ENCODE results near the gene AEN. TPM values are rescaled to one million over a fixed set of nuclear protein-coding genes. Genes with fewer than 3 reads are reported as not detected.

AEN gene
- total and polyA plus RNA-seq, 2 of the 8 experiments (the other 6 are each of a cell fraction or from before 2014, with no cell fraction given): 112 to 122 TPM

GRCh38 chr15:88636050-88636449 lies 14.9 kb downstream of the AEN start:
- Histone ChIP-seq H2BK5ac (ENCODE audit: low read depth, low read length) (peak overlapping the region; percentile 32; the same call in 1 of the 2 replicates), H3K56ac (replicated peaks; ENCODE audit: insufficient read length, low read depth, low read length) (no peak overlapping the region), H3K79me2 (ENCODE audit: control insufficient read depth in 1 of 2, insufficient read depth in 2 of 2, low read length in 2 of 2) (no peaks in the 10 kb centered on the region), H3K18ac (ENCODE audit: extremely low read depth, low read length) (no peak overlapping the region), H3K4ac (replicated peaks; ENCODE audit: insufficient read length, low read depth, low read length) (no peak overlapping the region), H2BK15ac (ENCODE audit: low read length) (no peak overlapping the region), H3K4me3 (ENCODE audit: extremely low read depth in 1 of 4, insufficient read depth in 2 of 4, low read depth in 3 of 4, low read length in 4 of 4) (no peak overlapping the region), H2BK120ac (replicated peaks; ENCODE audit: low read depth, low read length) (no peak overlapping the region), H2BK12ac (ENCODE audit: low read depth, low read length) (no peak overlapping the region), H4K8ac (ENCODE audit: extremely low read depth, insufficient read depth, low read length) (0 out of 2 replicates have a peak overlapping the region, but pooled peaks have one; percentile 46), H3K23me2 (ENCODE audit: low read depth, low read length) (no peaks in the 10 kb centered on the region), H3K9me3 (ENCODE audit: insufficient read depth in 2 of 2, low read depth in 1 of 2, low read length in 1 of 2) (no peaks in the 10 kb centered on the region), H3K14ac (ENCODE audit: insufficient read length) (no peak overlapping the region), H2BK20ac (ENCODE audit: low read length) (no peak overlapping the region), H4K5ac (ENCODE audit: insufficient read length, low read depth, low read length) (no peak overlapping the region), H3K79me1 (ENCODE audit: low read depth, low read length) (peaks cover 7% of the 10 kb centered on the region; the same call in 1 of the 2 replicates), H3K23ac (ENCODE audit: insufficient read length) (no peak overlapping the region), H3K36me3 (ENCODE audit: control insufficient read depth in 2 of 4, insufficient read depth in 4 of 4, low read length in 3 of 4) (peaks cover 10 to 33% (median 13%) of the 10 kb centered on the region in 4 experiments), H2AFZ (ENCODE audit: low read length) (no peak overlapping the region), H3K4me1 (replicated peaks in 1 of 4; ENCODE audit: control insufficient read depth in 3 of 4, insufficient read depth in 4 of 4, low read length in 3 of 4) (peaks cover 5 to 19% (median 16%) of the 10 kb centered on the region in 4 experiments), H3K27me3 (replicated peaks in 1 of 4; ENCODE audit: control insufficient read depth in 3 of 4, extremely low read depth in 1 of 4, insufficient read depth in 3 of 4, low read length in 3 of 4) (no peaks in the 10 kb centered on the region), H3K4me2 (ENCODE audit: insufficient read depth in 1 of 2, low read depth in 2 of 2, low read length in 2 of 2) (no peak overlapping the region; a peak in 1 of 4 replicates), H4K91ac (replicated peaks; ENCODE audit: insufficient read length, low read length) (no peak overlapping the region), H3K9ac (replicated peaks in 1 of 4; ENCODE audit: extremely low read depth in 1 of 4, low read depth in 3 of 4, low read length in 3 of 4) (no peak overlapping the region), H4K20me1 (replicated peaks in 1 of 2; ENCODE audit: control insufficient read depth in 1 of 2, insufficient read depth in 2 of 2, low read length in 2 of 2) (peaks cover 13% of the 10 kb centered on the region in 2 experiments), H2AK5ac (ENCODE audit: low read depth, low read length) (no peak overlapping the region), H3K27ac (ENCODE audit: low read depth, low read length) (no peak overlapping the region)
- WGBS, 2 experiments (ENCODE audit: extremely low coverage in 1 of 2, insufficient coverage in 1 of 2, insufficient read length in 1 of 2, insufficient replicate concordance in 2 of 2, low coverage in 1 of 2, low lambda C conversion rate in 2 of 2, missing lambda C conversion rate in 1 of 2): 73% methylated on average over 11 of the region's 11 CpGs; no CpG with 5 or more reads in 1 of the 2 experiments
- POLR2A ChIA-PET (ENCODE audit: partially characterized antibody): interaction anchor here (0.5 to 5.9 kb wide), 10 partner anchors 11 to 397 kb away, joined by 3 to 52 read pairs (median 4); partner anchors contain the start of gene AEN
- FAIRE-seq (no peak), DNase-seq (ENCODE audit: low read depth in 1 of 2, low spot score in 2 of 2) (peak in 1 of 2 experiments; percentile 59)
- CTCF ChIA-PET (ENCODE audit: partially characterized antibody): interaction anchor here (0.6 to 2.2 kb wide), 6 partner anchors 11 to 214 kb away, joined by 3 to 8 read pairs (median 4); no protein-coding TSS in a partner anchor
- TF ChIP-seq PHF8 (conservative IDR thresholded peaks at IDR 0.05; ENCODE audit: low read depth, low read length) (no peak), POLR2A (IDR thresholded peaks at IDR 0.05; ENCODE audit: control extremely low read depth in 1 of 2, low read depth in 2 of 2, low read length in 2 of 2) (peak; percentile 44 to 62), TBP (IDR thresholded peaks at IDR 0.05; ENCODE audit: low read depth, low read length) (no peak)
